SK-N-SH (cell line): ENCODE data around the gene GNA14. TPM values are rescaled to one million over a fixed set of nuclear protein-coding genes. Genes with fewer than 3 reads are reported as not detected.
"Not testable (repeated sequence)": the region's sequence is repeated elsewhere in the genome, so short reads cannot be mapped to it uniquely, and the experiment has no call there.

Experiments used
- CTCF ChIA-PET: fragments of 300-600, 350-600 bp; formaldehyde crosslinking; extraction: SDS; loops from one replicate; lab custom pipeline; 2021; lab: Yijun Ruan, JAX
- POLR2A ChIA-PET: fragments of 350-600 bp; sonication (Branson Sonifier 250); formaldehyde crosslinking; extraction: SDS; loops from one replicate; lab custom pipeline; 2020; ENCODE audit warnings: antibody characterized with exemption, inconsistent platforms; lab: Yijun Ruan, JAX
- DNase-seq: peaks from one replicate; pipeline ENCODE4 v3.0.0; 2012
- H2AFZ ChIP-seq: fragments of 200-600 bp; sonication (generic); 2 replicates; pipeline ENCODE4 v1.8.1; 2016; ENCODE audit warnings: antibody characterized with exemption, mild to moderate bottlenecking, low read depth
- H3F3A ChIP-seq: fragments of 200-600 bp; sonication (generic); replicated peaks from 2 replicates; pipeline ENCODE3; 2016; ENCODE audit warnings: antibody characterized with exemption, mild to moderate bottlenecking; ENCODE audit not compliant: insufficient read depth
- H3K27ac ChIP-seq, 2 experiments: fragments of 200-500 bp in 1 of 2; fragments of 200-600 bp in 1 of 2; sonication (Bioruptor generic) in 1 of 2; sonication (generic), shearing (Covaris generic) in 1 of 2; 2 replicates each; pipeline versions ENCODE4 v1.5.1 to v1.6.1; 2014 to 2016; ENCODE audit warnings: low read depth in 2 of 2, inconsistent platforms in 1 of 2, low read length in 1 of 2, mild to moderate bottlenecking in 1 of 2, mixed read lengths in 1 of 2
- H3K27me3 ChIP-seq: fragments of 200-600 bp; sonication (generic), shearing (Covaris generic); 2 replicates; pipeline ENCODE4 v1.6.1; 2016; ENCODE audit warnings: mixed run types; ENCODE audit not compliant: insufficient read depth
- H3K36me3 ChIP-seq, 2 experiments: fragments of 200-500 bp in 1 of 2; fragments of 200-600 bp in 1 of 2; sonication (Bioruptor generic) in 1 of 2; sonication (generic) in 1 of 2; replicated peaks in 1 of 2; 2 replicates each; pipeline versions ENCODE3 to v1.5.1; 2014 to 2016; ENCODE audit warnings: low read length in 1 of 2, mild to moderate bottlenecking in 1 of 2; ENCODE audit not compliant: insufficient read depth in 2 of 2, control insufficient read depth in 1 of 2
- H3K4me1 ChIP-seq, 2 experiments: fragments of 200-500 bp in 1 of 2; fragments of 200-600 bp in 1 of 2; sonication (Bioruptor generic) in 1 of 2; sonication (generic), shearing (Covaris generic) in 1 of 2; 2 replicates each; pipeline versions ENCODE4 v1.5.1 to v1.6.1; 2014 to 2016; ENCODE audit warnings: low read depth in 1 of 2, low read length in 1 of 2, mixed run types in 1 of 2; ENCODE audit not compliant: insufficient read depth in 2 of 2, control insufficient read depth in 1 of 2
- H3K4me2 ChIP-seq: fragments of 200-600 bp; sonication (generic), shearing (Covaris generic); 2 replicates; pipeline ENCODE4 v1.6.1; 2017; ENCODE audit warnings: mixed run types
- H3K4me3 ChIP-seq, 2 experiments: fragments of 200-500 bp in 1 of 2; fragments of 200-600 bp in 1 of 2; sonication (Bioruptor generic) in 1 of 2; sonication (generic), shearing (Covaris generic) in 1 of 2; 2 replicates each; pipeline versions ENCODE4 v1.5.1 to v1.8.1; 2014 to 2016; ENCODE audit warnings: low read depth in 2 of 2, inconsistent platforms in 1 of 2, low read length in 1 of 2, mild to moderate bottlenecking in 1 of 2, mixed read lengths in 1 of 2, moderate library complexity in 1 of 2
- H3K79me2 ChIP-seq: fragments of 200-600 bp; sonication (generic); 2 replicates; pipeline ENCODE4 v1.8.1; 2017; ENCODE audit warnings: mild to moderate bottlenecking; ENCODE audit not compliant: insufficient read depth
- H3K9ac ChIP-seq: fragments of 200-600 bp; sonication (generic); 2 replicates; pipeline ENCODE4 v1.6.1; 2017; ENCODE audit warnings: mixed run types
- H3K9me2 ChIP-seq: fragments of 200-600 bp; sonication (generic); 2 replicates; pipeline ENCODE4 v1.6.1; 2017; ENCODE audit warnings: mixed run types
- H3K9me3 ChIP-seq: fragments of 200-600 bp; sonication (generic); 2 replicates; pipeline ENCODE4 v1.6.1; 2017; ENCODE audit warnings: mixed run types, mild to moderate bottlenecking, moderate library complexity
- H4K20me1 ChIP-seq: fragments of 200-600 bp; sonication (generic); 2 replicates; pipeline ENCODE4 v1.6.1; 2017; ENCODE audit warnings: mild to moderate bottlenecking, mixed run types; ENCODE audit not compliant: insufficient read depth
- CHD2 ChIP-seq: fragments of 150-350 bp; IDR thresholded peaks from 2 replicates; pipeline ENCODE4 v1.6.1; 2018; ENCODE audit warnings: low read length; ENCODE audit not compliant: partially characterized antibody
- CTCF ChIP-seq: fragments of 200-600 bp; sonication (generic); IDR thresholded peaks from 2 replicates; pipeline ENCODE4 v1.6.1; 2017; ENCODE audit warnings: antibody characterized with exemption, mild to moderate bottlenecking, moderate library complexity
- ELF1 ChIP-seq: IDR thresholded peaks from 2 replicates; pipeline ENCODE4 v1.4.0; 2012
- EZH2phosphoT487 ChIP-seq: fragments of 200-600 bp; sonication (generic); IDR thresholded peaks from 2 replicates; pipeline ENCODE4 v1.6.1; 2017; ENCODE audit warnings: low read depth, mixed run types, mild to moderate bottlenecking, antibody characterized with exemption, moderate library complexity, borderline replicate concordance
- FOSL2 ChIP-seq: IDR thresholded peaks from 2 replicates; pipeline ENCODE4 v1.4.0; 2012; ENCODE audit warnings: low read depth, mild to moderate bottlenecking, moderate library complexity, borderline replicate concordance
- FOXJ3 ChIP-seq: sonication (generic); formaldehyde crosslinking; IDR thresholded peaks from 2 replicates; pipeline ENCODE4 v1.5.1; 2020; ENCODE audit warnings: mild to moderate bottlenecking, missing genetic modification reagents
- FOXM1 ChIP-seq: IDR thresholded peaks from 2 replicates; pipeline ENCODE4 v1.4.0; 2012; ENCODE audit warnings: low read depth, mild to moderate bottlenecking
- JUND ChIP-seq: IDR thresholded peaks from 2 replicates; pipeline ENCODE4 v1.4.0; 2012
- MXI1 ChIP-seq: IDR thresholded peaks from 2 replicates; pipeline ENCODE4 v1.6.1; 2012; ENCODE audit warnings: mild to moderate bottlenecking, low read depth, low read length, improper control_type of control experiment
- NFIC ChIP-seq: IDR thresholded peaks from 2 replicates; pipeline ENCODE4 v1.4.0; 2012; ENCODE audit warnings: borderline replicate concordance
- NRF1 ChIP-seq: IDR thresholded peaks from 2 replicates; pipeline ENCODE4 v1.6.1; 2012; ENCODE audit warnings: low read depth, mild to moderate bottlenecking, low read length
- POLR2AphosphoS5 ChIP-seq: IDR thresholded peaks from 2 replicates; pipeline ENCODE4 v1.6.1; 2012; ENCODE audit warnings: low read depth, low read length
- RCOR1 ChIP-seq: fragments of 150-350 bp; IDR thresholded peaks from 2 replicates; pipeline ENCODE4 v1.6.1; 2017; ENCODE audit warnings: antibody characterized with exemption, low read length
- REST ChIP-seq: IDR thresholded peaks from 2 replicates; pipeline ENCODE4 v1.6.1; 2012; ENCODE audit warnings: mild to moderate bottlenecking, low read depth, low read length, moderate library complexity
- RFX5 ChIP-seq: IDR thresholded peaks from 2 replicates; pipeline ENCODE4 v1.6.1; 2012; ENCODE audit warnings: mild to moderate bottlenecking, improper control_type of control experiment, low read length
- RXRA ChIP-seq: IDR thresholded peaks from 2 replicates; pipeline ENCODE4 v1.4.0; 2012; ENCODE audit warnings: low read depth, mild to moderate bottlenecking, borderline replicate concordance
- SMC3 ChIP-seq: IDR thresholded peaks from 2 replicates; pipeline ENCODE4 v1.6.1; 2012; ENCODE audit warnings: low read depth, low read length, improper control_type of control experiment
- TAF1 ChIP-seq: IDR thresholded peaks from 2 replicates; pipeline ENCODE4 v1.6.1; 2012; ENCODE audit warnings: low read depth, mild to moderate bottlenecking, low read length, moderate library complexity, borderline replicate concordance
- TEAD4 ChIP-seq: IDR thresholded peaks from 2 replicates; pipeline ENCODE4 v1.4.0; 2012; ENCODE audit warnings: mild to moderate bottlenecking, borderline replicate concordance; ENCODE audit not compliant: insufficient read depth
- WGBS: methylation state at CpG from one replicate; pipeline ENCODE4 v1.1.6; 2017; ENCODE audit warnings: low lambda C conversion rate; 5-methylcytosine and 5-hydroxymethylcytosine counted together
- polyA plus RNA-seq, 3 experiments: library from polyadenylated mRNA; depleted of rRNA; stranded (reverse); fragments of >200 nt; gene quantifications; 2 replicates each; pipeline ENCODE4 v1.2.3, GENCODE V29; 2012
- TF ChIP-seq, protein P1 (sequence below): IDR thresholded peaks from 2 replicates; pipeline ENCODE4 v1.4.0; 2012; ENCODE audit warnings: low read depth

GNA14 gene
- polyA plus RNA-seq, 1 of the 3 experiments (the other 2 are of a cell fraction), result 0.15 TPM

DNA sequence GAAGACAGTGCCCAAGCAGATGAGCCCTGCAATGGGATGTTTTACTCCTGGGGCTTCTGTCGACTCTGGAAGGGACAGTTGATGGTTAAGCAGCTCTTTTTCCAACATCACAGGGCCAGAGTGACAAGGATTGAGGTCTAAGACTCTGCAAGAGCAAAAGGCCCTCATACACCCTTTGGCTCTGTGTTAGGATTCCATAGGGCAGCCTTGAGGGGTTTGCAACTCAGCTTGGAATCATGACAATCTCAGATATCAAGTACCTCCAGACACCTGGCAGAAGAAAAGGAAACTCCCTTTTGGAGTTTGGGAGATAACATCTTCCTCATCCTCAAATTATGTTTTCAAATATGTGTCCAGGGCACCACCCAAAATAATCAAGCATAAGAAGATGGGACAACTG, 205.7 kb downstream of the GNA14 start (continued):
- TF ChIP-seq ELF1, result no peak

DNA sequence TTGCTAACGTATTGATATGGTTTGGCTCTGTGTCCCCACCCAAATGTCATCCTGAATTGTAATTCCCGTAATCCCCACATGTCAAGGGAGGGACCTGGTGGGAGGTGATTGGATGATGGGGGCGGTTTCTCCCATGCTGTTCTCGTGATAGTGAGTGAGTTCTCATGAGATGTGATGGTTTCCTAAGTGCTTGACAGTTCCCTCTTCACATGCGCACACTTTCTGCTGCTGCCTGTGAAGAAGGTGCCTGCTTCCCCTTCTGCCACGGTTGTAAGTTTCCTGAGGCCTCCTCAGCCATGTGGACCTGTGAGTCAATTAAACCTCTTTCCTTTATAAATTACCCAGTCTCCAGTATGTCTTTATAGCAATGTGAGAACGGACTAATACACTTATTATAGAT, 207.0 kb downstream of the GNA14 start:
- DNase-seq, POLR2A ChIA-PET, H3K9me2 ChIP-seq, H3K27me3 ChIP-seq, H3K36me3 ChIP-seq, H3K4me3 ChIP-seq, H4K20me1 ChIP-seq, H3K79me2 ChIP-seq, H3K9ac ChIP-seq, H2AFZ ChIP-seq, H3K4me2 ChIP-seq, H3F3A ChIP-seq, H3K27ac ChIP-seq, H3K9me3 ChIP-seq: not testable (repeated sequence)
- WGBS, result 95% methylated on average over 6 of the region's 7 CpGs
- H3K4me1 ChIP-seq, result peaks cover 13 to 19% of the 10 kb centered on the region in 2 experiments; a peak in 2 of 4 replicates
- CTCF ChIA-PET, result interaction anchor here (1.3 to 12.0 kb wide), 6 partner anchors 7 to 680 kb away, joined by 3 to 147 read pairs (median 6); no protein-coding TSS in a partner anchor

DNA sequence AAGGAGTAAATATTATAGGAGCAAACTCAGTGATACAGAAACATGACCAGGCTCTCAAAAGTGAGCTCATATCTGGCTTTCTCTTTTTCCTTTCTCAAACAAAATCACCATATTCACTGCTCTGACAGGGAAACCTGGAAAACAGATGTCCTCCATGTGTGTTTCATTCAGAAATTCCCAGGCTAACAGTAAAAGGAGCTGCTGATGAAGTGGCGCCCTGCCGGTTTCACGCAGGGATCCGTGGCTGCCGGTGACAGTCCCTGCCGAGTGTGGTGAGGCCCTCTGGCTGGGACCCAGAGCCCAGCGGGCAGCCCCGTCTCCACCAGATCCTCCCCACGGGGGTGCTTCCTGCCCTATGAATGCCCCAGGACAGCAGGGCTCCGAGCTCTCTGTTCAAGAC, 208.1 kb downstream of the GNA14 start:
- CTCF ChIA-PET, result interaction anchor here (0.7 to 12.0 kb wide), 6 partner anchors 10 to 682 kb away, joined by 3 to 147 read pairs (median 6); no protein-coding TSS in a partner anchor
- TF ChIP-seq REST (no peak), MXI1 (no peak), ELF1 (no peak), SMC3 (no peak), JUND (no peak), RCOR1 (peak; percentile 54; the same call in 1 of the 2 replicates), CTCF (no peak), TAF1 (no peak), RFX5 (no peak), FOSL2 (no peak), CHD2 (peak; percentile 26), POLR2AphosphoS5 (no peak), FOXM1 (no peak), TEAD4 (no peak), NFIC (no peak), NRF1 (no peak), FOXJ3 (CRISPR knock-in tag) (no peak), RXRA (no peak), EZH2phosphoT487 (no peak)
- TF ChIP-seq, protein P1, sequence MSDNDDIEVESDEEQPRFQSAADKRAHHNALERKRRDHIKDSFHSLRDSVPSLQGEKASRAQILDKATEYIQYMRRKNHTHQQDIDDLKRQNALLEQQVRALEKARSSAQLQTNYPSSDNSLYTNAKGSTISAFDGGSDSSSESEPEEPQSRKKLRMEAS, result peak; percentile 40

More for the DNA sequence above, 208.1 kb downstream of the GNA14 start:
- H3K27me3 ChIP-seq, result no peaks in the 10 kb centered on the region
- H3K4me3 ChIP-seq, result peak overlapping the region in 1 of 2 experiments; percentile 25; a peak in 1 of 4 replicates
- peak overlapping the region; percentile 67; the same call in 1 of the 2 replicates for H3K4me2 ChIP-seq
- H3K4me1 ChIP-seq, result peaks cover 19 to 25% of the 10 kb centered on the region in 2 experiments; a peak in 2 of 4 replicates
- peak; percentile 81 for DNase-seq
- no peaks in the 10 kb centered on the region for H3K9me2 ChIP-seq
- peak overlapping the region; percentile 76; the same call in 1 of the 2 replicates for H2AFZ ChIP-seq
- H3K79me2 ChIP-seq, result no peaks in the 10 kb centered on the region
- H4K20me1 ChIP-seq, result no peaks in the 10 kb centered on the region
- H3F3A ChIP-seq, result no peaks in the 10 kb centered on the region
- H3K9ac ChIP-seq, result no peak overlapping the region
- 21% methylated on average over 7 of the region's 10 CpGs for WGBS
- POLR2A ChIA-PET, result no interaction called here
- peak overlapping the region in 1 of 2 experiments; percentile 77; a peak in 2 of 4 replicates for H3K27ac ChIP-seq
- no peaks in the 10 kb centered on the region for H3K9me3 ChIP-seq
- no peaks in the 10 kb centered on the region for H3K36me3 ChIP-seq
